Measurements from ENCODE around the gene SLC2A9. TPM values are rescaled to one million over a fixed set of nuclear protein-coding genes. Genes with fewer than 3 reads are reported as not detected.

Gene SLC2A9
- polyA plus RNA-seq, 3 donors from 2014 or later, result 1.4 to 2.3 TPM; not detected in 1

DNA sequence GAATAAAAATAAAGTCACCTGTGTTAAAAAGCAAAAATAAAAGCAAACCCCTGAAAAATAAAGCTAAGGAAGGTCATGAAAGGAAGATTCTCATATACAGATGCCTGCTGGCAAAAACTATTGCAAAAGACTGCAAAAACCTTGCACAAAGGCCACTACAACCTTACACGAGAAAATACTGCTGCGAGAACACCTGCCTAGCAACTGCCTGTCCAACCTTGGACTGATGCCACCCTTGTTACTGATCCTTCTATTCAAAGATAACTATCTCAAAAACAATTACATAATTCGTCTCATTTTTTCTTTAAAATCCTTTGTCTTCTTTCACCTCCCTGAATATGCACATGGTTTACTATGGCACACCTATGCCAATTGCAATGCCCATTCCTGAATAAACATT lies 49.6 kb downstream of the SLC2A9 start:
- H3K27me3 Mint-ChIP-seq (ENCODE audit: low read depth in 3 of 3), result peaks cover 0 to 3% (median 2%) of the 10 kb centered on the region in 3 donors
- H3K4me1 Mint-ChIP-seq, result no peaks in the 10 kb centered on the region
- H3K36me3 Mint-ChIP-seq, result peaks cover 0 to 6% (median 4%) of the 10 kb centered on the region in 3 donors
- no peak overlapping the region for H3K27ac Mint-ChIP-seq
- H3K4me3 Mint-ChIP-seq, result no peak overlapping the region
- peaks cover 0 to 8% (median 4%) of the 10 kb centered on the region in 6 donors for H3K9me3 Mint-ChIP-seq
- no peak for DNase-seq

DNA sequence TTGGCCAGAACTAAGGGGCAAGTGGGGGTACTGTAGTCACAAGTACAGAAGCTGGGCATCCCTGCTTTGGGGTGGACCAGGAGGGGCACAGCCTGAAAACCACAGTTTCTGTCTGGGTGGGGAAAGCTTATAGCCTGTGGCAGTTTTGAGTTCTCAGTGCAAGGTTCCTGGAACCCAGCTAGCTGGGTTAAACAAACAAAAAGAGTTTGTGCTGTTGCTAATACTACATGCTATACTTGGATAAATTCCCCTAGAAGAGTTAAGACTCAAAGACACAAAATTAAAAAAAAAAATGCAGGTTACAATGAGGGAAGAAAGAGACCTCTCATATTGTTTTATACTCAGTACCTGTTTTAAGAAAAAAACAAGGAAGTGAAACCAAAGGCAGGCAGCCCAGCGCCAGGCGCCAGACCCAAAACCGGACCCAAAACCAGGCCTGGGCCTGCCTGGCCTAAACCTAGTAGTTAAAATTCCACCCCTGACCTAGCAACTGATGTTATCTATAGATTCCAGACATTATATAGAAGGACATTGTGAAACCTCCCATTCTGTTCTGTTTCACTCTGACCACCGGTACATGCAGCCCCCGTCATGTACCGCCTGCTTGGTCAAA lies 50.8 kb downstream of the SLC2A9 start:
- DNase-seq, result no peak
- H3K4me3 Mint-ChIP-seq, result no peak overlapping the region
- H3K36me3 Mint-ChIP-seq, result peaks cover 0 to 6% (median 4%) of the 10 kb centered on the region in 3 donors
- peaks cover 0 to 8% (median 4%) of the 10 kb centered on the region in 6 donors for H3K9me3 Mint-ChIP-seq
- H3K4me1 Mint-ChIP-seq, result no peaks in the 10 kb centered on the region
- H3K27ac Mint-ChIP-seq, result no peak overlapping the region
- H3K27me3 Mint-ChIP-seq (ENCODE audit: low read depth in 3 of 3), result peaks cover 0 to 2% (median 0%) of the 10 kb centered on the region in 3 donors

DNA sequence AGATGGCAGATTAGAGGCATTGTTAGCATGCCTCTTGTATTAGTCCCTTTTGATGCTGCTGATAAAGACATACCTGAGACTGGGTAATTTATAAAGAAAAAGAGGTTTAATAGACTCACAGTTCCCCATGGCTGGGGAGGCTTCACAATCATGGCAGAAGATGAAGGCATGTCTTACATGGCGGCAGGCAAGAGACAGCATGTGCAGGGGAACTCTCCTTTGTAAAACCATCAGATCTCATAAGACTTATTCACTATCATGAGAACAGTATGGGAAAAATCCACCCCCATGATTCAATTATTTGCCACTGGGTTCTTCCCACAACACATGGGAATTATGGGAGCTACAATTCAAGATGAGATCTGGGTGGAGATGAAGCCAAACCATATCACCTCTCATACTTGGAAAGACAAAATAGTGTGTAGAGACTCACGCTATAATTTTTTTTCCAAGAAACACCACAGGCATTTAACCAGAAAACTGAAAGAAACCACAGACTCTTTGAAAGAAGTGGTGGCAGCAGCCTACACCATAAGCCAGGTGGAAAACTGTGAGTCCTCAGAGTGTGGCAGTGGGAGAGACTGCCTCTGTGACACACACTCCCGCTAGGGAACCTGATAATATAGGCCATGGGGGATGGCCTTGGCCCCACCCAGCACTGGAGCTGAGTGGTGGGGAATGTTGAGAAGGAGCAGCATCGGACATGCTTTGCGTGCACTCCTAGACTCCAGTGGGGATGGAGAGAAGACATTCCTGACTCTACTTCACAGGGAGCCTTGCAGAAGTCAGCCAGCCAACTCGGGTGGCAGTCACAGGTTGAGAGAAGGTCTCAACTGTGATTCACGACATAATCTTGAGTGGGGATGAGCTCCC lies 51.5 kb downstream of the SLC2A9 start:
- H3K27ac Mint-ChIP-seq, result no peak overlapping the region

DNA sequence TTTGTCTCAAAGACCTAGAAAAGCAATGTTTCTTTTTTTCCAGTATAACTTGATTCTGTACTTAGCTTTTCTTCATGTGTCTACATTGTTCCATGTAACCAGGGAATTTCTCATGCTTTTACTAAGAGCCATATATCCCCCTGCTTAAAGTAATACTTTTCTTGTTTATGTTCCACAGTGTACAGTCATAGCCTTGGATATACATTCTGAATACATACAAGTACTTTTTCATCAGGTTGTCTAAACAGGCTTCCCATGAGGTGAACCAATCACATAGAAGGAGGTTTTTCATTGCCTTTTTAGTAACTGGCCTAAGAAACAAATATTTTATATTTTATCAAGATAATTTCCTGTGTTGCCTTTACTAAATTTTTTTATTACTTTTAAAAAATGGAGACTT lies 52.8 kb downstream of the SLC2A9 start:
- no peak for DNase-seq
- Mint-ChIP-seq H3K36me3 (peaks cover 0 to 6% (median 4%) of the 10 kb centered on the region in 3 donors), H3K27ac (no peak overlapping the region), H3K27me3 (ENCODE audit: low read depth in 3 of 3) (peaks cover 0 to 2% (median 0%) of the 10 kb centered on the region in 3 donors), H3K4me1 (no peaks in the 10 kb centered on the region), H3K4me3 (no peak overlapping the region), H3K9me3 (peaks cover 0 to 6% (median 4%) of the 10 kb centered on the region in 6 donors)

More for the DNA sequence above, 51.5 kb downstream of the SLC2A9 start:
- no peaks in the 10 kb centered on the region for H3K4me1 Mint-ChIP-seq
- DNase-seq, result no peak
- H3K4me3 Mint-ChIP-seq, result no peak overlapping the region
- peaks cover 0 to 6% (median 4%) of the 10 kb centered on the region in 3 donors for H3K36me3 Mint-ChIP-seq
- H3K9me3 Mint-ChIP-seq, result peaks cover 0 to 8% (median 4%) of the 10 kb centered on the region in 6 donors
- H3K27me3 Mint-ChIP-seq (ENCODE audit: low read depth in 3 of 3), result peaks cover 0 to 2% (median 0%) of the 10 kb centered on the region in 3 donors

DNA sequence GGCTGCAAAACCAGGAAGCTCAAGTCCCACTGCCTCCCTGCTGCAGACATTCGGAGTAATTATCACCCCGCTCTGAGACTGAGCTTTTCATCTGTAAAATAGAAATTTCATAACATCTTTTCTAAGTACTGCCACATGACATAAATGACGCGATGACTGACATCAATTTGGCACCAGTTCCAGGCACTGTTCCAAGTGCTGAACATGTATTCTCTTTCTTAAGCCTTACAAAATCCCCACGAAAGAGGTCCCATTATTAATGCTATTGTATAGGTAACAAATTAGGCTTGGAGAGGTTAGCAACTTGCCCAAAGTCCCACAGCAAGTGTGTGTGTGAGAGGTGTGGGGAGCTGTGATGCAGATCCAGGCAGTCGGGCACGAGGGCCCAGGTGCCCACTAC lies 56.4 kb downstream of the SLC2A9 start:
- Mint-ChIP-seq H3K4me1 (no peaks in the 10 kb centered on the region), H3K36me3 (peaks cover 0 to 4% (median 0%) of the 10 kb centered on the region in 3 donors), H3K27me3 (ENCODE audit: low read depth in 3 of 3) (peaks cover 1 to 5% (median 2%) of the 10 kb centered on the region in 3 donors), H3K27ac (no peak overlapping the region), H3K4me3 (no peak overlapping the region), H3K9me3 (peaks cover 0 to 4% (median 0%) of the 10 kb centered on the region in 6 donors)
- no peak for DNase-seq

DNA sequence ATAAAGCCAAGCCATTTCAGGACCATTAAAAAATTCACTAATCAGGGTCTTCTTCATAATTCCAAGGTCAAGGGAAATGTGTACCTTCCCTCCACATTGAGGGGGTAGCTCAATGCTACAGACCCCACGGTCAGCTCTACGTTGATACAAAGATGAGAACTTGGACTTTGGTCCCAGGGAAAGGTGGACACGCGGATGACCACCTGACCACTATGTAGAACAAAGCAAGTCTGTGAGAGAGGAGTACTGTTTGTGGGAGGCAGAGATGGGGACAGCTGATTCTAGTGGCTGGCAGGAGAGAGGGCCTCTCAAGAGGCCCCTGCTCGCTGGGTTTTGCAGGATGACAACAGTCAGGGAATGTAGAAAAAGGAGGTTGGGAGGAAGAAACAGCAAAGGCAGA lies 58.0 kb downstream of the SLC2A9 start:
- Mint-ChIP-seq H3K4me1 (no peaks in the 10 kb centered on the region), H3K27ac (no peak overlapping the region), H3K27me3 (ENCODE audit: low read depth in 3 of 3) (peaks cover 1 to 8% (median 2%) of the 10 kb centered on the region in 3 donors), H3K36me3 (peaks cover 0 to 4% (median 0%) of the 10 kb centered on the region in 3 donors), H3K4me3 (no peak overlapping the region), H3K9me3 (peaks cover 0 to 4% (median 0%) of the 10 kb centered on the region in 6 donors)
- no peak for DNase-seq

DNA sequence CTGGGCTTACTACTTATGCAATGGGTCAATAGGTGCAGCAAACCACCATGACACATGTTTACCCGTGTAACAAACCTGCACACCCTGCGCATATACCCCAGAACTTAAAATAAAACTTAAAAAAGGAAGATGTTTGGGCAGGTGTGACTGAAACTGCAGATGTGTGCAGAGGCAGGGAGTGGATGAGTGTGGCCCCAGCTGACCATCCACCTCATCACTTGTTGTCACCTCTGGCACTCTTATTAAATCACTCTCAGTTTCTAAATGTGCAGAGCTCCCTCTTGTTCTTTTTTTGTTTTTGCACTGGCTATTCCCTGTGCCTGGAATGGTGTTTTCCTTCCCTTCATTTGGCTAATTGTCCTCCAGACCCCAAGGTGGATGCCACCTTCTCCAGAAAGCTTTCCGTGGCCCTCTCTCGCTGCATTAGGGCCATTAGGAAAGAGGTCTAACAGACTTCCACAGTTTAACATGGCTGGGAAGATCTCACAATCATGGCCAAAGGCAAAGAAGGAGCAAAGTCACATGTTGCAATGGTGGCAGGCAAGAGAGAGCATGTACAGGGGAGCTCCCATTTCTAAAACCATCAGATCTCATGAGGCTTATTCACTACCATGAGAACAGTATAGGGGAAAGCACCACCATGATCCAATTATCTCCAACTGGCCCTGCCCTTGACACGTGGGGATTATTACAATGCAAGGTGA lies 58.5 kb downstream of the SLC2A9 start:
- H3K9me3 Mint-ChIP-seq, result peaks cover 0 to 4% (median 0%) of the 10 kb centered on the region in 6 donors
- DNase-seq, result no peak
- H3K36me3 Mint-ChIP-seq, result peaks cover 0 to 4% (median 0%) of the 10 kb centered on the region in 3 donors
- peaks cover 1 to 8% (median 2%) of the 10 kb centered on the region in 3 donors for H3K27me3 Mint-ChIP-seq (ENCODE audit: low read depth in 3 of 3)
- H3K4me3 Mint-ChIP-seq, result no peak overlapping the region
- no peak overlapping the region for H3K27ac Mint-ChIP-seq
- no peaks in the 10 kb centered on the region for H3K4me1 Mint-ChIP-seq

DNA sequence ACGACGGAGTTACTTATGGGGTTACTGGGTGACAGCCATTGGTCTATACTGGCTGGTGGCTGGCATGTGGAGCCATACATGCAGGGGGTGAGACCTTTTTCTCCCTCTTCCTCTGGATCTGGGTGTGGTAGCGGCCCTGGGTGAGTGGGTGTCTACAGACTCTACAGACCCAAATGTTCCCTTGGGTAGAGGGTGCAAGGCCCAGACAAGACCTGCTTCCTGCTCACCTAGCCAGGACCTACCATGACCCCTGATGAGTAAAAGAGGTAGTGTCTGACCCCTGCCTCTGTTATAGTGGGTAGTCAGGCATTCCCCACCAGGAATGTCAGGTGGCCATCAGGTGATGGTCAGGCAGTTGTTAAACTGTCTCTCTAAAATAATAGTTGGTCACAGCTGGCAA lies 66.8 kb downstream of the SLC2A9 start:
- H3K36me3 Mint-ChIP-seq, result no peaks in the 10 kb centered on the region
- no peak for DNase-seq
- H3K9me3 Mint-ChIP-seq, result no peaks in the 10 kb centered on the region
- H3K4me1 Mint-ChIP-seq, result no peaks in the 10 kb centered on the region
- peaks cover 0 to 3% (median 0%) of the 10 kb centered on the region in 3 donors for H3K27me3 Mint-ChIP-seq (ENCODE audit: low read depth in 3 of 3)
- H3K4me3 Mint-ChIP-seq, result no peak overlapping the region
- H3K27ac Mint-ChIP-seq, result no peak overlapping the region

DNA sequence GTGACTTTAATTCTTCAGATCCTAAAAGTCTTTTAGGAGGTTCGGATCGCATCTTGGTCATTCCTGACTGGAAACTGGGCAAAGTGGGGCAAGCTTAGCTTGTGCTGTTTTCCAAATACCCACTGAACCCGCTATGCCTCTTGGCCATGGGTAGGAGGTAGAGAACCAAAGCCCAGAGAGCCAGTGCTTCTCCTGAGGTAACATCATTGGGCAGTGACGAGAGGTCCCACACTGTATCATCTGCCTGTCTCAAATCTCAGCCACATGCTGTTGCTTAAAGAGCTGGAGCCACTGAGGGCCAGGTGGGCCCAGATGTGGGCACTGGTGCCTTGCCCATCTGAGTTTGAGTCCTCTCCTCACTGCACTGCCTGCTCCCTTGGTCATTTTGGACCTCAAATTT lies 68.2 kb downstream of the SLC2A9 start:
- peaks cover 0 to 4% (median 0%) of the 10 kb centered on the region in 3 donors for H3K27me3 Mint-ChIP-seq (ENCODE audit: low read depth in 3 of 3)
- H3K27ac Mint-ChIP-seq, result no peak overlapping the region
- no peak overlapping the region for H3K4me3 Mint-ChIP-seq
- no peaks in the 10 kb centered on the region for H3K9me3 Mint-ChIP-seq
- H3K36me3 Mint-ChIP-seq, result no peaks in the 10 kb centered on the region
- no peaks in the 10 kb centered on the region for H3K4me1 Mint-ChIP-seq
- DNase-seq, result no peak

DNA sequence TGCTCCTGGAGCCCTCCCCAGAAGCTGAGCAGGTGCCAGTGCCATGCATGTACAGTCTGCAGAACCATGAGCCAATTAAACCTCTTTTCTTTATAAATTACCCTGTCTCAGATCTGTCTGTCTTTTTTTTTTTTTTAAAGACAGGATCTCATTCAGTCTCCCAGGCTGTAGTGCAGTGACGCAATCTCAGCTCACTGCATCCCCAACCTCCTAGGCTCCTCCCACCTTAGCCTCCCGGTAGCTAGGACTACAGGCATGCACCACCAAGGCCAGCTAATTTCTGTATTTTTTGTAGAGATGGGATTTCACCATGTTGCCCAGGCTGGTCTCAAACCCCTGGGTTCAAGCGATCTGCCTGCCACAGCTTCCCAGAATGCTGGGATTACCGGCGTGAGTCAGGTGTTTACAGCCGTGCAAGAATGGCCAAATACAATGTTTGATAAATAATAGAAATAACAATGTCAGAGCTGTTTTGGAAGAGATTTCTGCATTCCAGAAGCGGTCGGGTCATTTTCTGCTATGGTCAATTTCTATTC lies 68.8 kb downstream of the SLC2A9 start:
- peaks cover 0 to 4% (median 0%) of the 10 kb centered on the region in 3 donors for H3K27me3 Mint-ChIP-seq (ENCODE audit: low read depth in 3 of 3)
- H3K9me3 Mint-ChIP-seq, result no peaks in the 10 kb centered on the region
- no peak overlapping the region for H3K27ac Mint-ChIP-seq

DNA sequence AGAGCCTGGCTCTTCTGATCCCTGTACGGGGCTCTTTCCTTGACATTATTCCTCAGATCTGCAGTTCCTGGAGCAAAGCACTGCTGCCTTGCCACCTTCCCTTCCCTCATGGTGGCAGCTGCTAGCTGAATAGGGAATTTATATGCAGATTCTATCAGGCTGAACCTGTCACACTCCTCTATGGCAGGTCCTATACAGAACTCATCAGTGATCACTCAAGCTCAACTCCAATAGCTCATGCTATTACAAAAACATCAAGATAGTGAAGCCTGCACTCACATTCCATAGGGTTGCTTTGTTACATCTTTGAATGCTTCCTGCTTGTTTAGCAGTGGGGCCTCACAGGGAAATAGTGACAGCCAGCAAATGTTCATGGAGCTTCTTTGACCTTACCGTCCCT lies 71.7 kb downstream of the SLC2A9 start:
- Mint-ChIP-seq H3K4me3 (no peak overlapping the region), H3K36me3 (no peaks in the 10 kb centered on the region), H3K27ac (no peak overlapping the region), H3K27me3 (ENCODE audit: low read depth in 3 of 3) (peaks cover 0 to 2% (median 0%) of the 10 kb centered on the region in 3 donors), H3K4me1 (no peaks in the 10 kb centered on the region), H3K9me3 (no peaks in the 10 kb centered on the region)
- no peak for DNase-seq

More for the DNA sequence above, 68.8 kb downstream of the SLC2A9 start:
- DNase-seq, result no peak
- Mint-ChIP-seq H3K36me3 (no peaks in the 10 kb centered on the region), H3K4me1 (no peaks in the 10 kb centered on the region), H3K4me3 (no peak overlapping the region)

DNA sequence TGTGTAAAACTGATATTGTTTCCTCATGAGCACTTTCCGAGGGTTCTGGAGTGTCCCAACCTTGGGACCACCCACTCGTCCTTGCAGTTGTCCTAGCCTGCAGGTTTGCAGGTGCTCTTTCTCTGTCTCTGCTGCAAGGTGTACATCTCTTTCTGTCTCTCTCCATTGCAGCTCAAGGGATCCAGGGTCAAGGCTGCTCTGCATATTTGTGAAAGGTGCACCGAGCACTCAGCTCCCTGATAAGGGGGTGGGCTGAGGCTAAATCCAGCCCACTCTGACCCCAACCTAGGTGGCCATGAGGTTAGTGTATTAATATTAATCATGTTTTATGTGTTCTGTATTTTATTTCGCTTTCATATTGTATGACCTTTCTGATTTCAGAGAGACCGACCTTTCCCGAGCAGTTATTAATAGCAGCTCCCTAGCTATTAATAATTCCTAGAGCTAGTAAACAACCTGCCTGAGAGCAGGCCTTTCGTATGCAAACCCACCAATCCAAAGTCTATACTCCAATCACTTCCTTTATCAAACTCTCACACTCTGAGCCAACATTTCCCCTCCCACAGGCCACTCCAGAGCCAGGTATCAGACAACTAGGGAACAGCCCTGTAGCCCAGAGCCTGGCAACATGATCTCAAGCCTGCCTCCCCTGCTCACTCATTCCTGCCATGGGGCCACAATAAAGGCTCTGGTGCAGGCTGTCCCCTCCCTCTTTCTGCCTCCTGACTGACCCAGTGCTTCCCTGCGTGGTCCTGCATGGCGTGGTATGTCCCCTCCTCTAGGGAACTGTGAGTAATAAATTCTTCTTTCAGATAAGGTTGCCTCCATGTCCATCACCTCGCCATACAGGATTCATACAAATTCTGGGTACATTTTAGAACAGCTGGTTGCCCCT lies 73.9 kb downstream of the SLC2A9 start:
- Mint-ChIP-seq H3K4me3 (no peak overlapping the region), H3K27me3 (ENCODE audit: low read depth in 3 of 3) (peaks cover 0 to 2% (median 0%) of the 10 kb centered on the region in 3 donors), H3K4me1 (no peaks in the 10 kb centered on the region), H3K36me3 (no peaks in the 10 kb centered on the region), H3K9me3 (no peaks in the 10 kb centered on the region), H3K27ac (no peak overlapping the region)
- DNase-seq, result no peak

DNA sequence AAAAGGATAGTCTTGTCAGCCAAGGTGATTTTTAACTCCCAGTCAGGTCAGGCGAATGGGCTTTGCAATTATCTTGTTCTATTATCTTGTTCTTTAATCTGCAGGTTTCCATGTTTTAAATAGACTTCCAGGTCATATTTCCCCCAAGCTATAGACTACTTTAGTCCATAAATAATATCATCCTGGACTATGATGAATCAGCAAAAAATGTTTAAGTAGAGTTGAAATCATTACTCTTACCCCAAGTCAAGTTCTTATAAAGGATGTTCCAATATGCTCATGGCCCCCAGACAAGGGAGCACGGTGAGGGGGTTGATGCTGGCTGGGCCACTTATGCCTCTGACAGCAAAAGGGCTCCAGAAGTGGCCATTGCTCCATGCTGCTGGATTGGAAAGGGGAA lies 75.1 kb downstream of the SLC2A9 start:
- Mint-ChIP-seq H3K27me3 (ENCODE audit: low read depth in 3 of 3) (peaks cover 0 to 2% (median 1%) of the 10 kb centered on the region in 3 donors), H3K4me1 (no peaks in the 10 kb centered on the region), H3K27ac (no peak overlapping the region), H3K4me3 (no peak overlapping the region), H3K36me3 (no peaks in the 10 kb centered on the region), H3K9me3 (no peaks in the 10 kb centered on the region)
- no peak for DNase-seq

Data from immature natural killer cell (primary cell).